ENCODE data around the gene NEUROG3. TPM values are rescaled to one million over a fixed set of nuclear protein-coding genes. Genes with fewer than 3 reads are reported as not detected.
A peak's percentile ranks its signal among the peaks of the same experiment; 100 is the strongest.

Gene NEUROG3
- 1 to 10 TPM in 1 of 2 donors, under 1 TPM in 1; 0.81 to 2.4 TPM for total RNA-seq
- long read RNA-seq, partial matches to known transcripts: 0 of 5 reads
- long read RNA-seq, other reads (novel, unspliced or antisense): 4 of 5 reads

GRCh38 chr10:69573056-69573806, at the start of gene NEUROG3:
Gene NEUROG3 (minus strand): TSS chr10:69573422. CDS start chr10:69573043, 379 bp downstream.
- intact Hi-C loops (cut with DNase I, micrococcal nuclease): no loop called here
- ATAC-seq: no peak
- peak in 1 of 2 donors; percentile 19 for DNase-seq

GRCh38 chr10:69620625-69621024, 47.4 kb upstream of the NEUROG3 start:
- intact Hi-C loops (cut with DNase I, micrococcal nuclease): no loop called here
- ATAC-seq (no peak), DNase-seq (no peak)

- DNase-seq: no peak
- intact Hi-C loops (cut with DNase I, micrococcal nuclease): no loop called here
- ATAC-seq: no peak
Observed at GRCh38 chr10:69619626-69620025, 46.4 kb upstream of the NEUROG3 start.

- intact Hi-C loops (cut with DNase I, micrococcal nuclease): no loop called here
- DNase-seq: no peak
- no peak for ATAC-seq
Observed at GRCh38 chr10:69618746-69619145, 45.5 kb upstream of the NEUROG3 start.

GRCh38 chr10:69616358-69616757, 43.1 kb upstream of the NEUROG3 start:
- DNase-seq: no peak
- ATAC-seq: no peak
- intact Hi-C loops (cut with DNase I, micrococcal nuclease): no loop called here

GRCh38 chr10:69614130-69614529, 40.9 kb upstream of the NEUROG3 start:
- ATAC-seq (no peak), DNase-seq (no peak)
- intact Hi-C loops (cut with DNase I, micrococcal nuclease): no loop called here

- no peak for ATAC-seq
Observed at GRCh38 chr10:69612760-69613159, 39.5 kb upstream of the NEUROG3 start.

GRCh38 chr10:69609077-69609476, 35.9 kb upstream of the NEUROG3 start:
- DNase-seq: no peak
- intact Hi-C loops (cut with DNase I, micrococcal nuclease): no loop called here
- no peak for ATAC-seq

More at GRCh38 chr10:69612760-69613159, 39.5 kb upstream of the NEUROG3 start:
- intact Hi-C loops (cut with DNase I, micrococcal nuclease): no loop called here
- no peak for DNase-seq

- intact Hi-C loops (cut with DNase I, micrococcal nuclease): no loop called here
- no peak for ATAC-seq
- no peak for DNase-seq
Observed at GRCh38 chr10:69600761-69601330, 27.6 kb upstream of the NEUROG3 start.

- intact Hi-C loops (cut with DNase I, micrococcal nuclease): no loop called here
- DNase-seq: no peak
- no peak for ATAC-seq
Observed at GRCh38 chr10:69588358-69588757, 15.1 kb upstream of the NEUROG3 start.

GRCh38 chr10:69584624-69585023, 11.4 kb upstream of the NEUROG3 start:
- DNase-seq: no peak
- intact Hi-C loops (cut with DNase I, micrococcal nuclease): no loop called here
- no peak for ATAC-seq

GRCh38 chr10:69583106-69583505, 9.9 kb upstream of the NEUROG3 start:
- ATAC-seq: no peak
- no peak for DNase-seq
- intact Hi-C loops (cut with DNase I, micrococcal nuclease): no loop called here

- no peak for ATAC-seq
- intact Hi-C loops (cut with DNase I, micrococcal nuclease): no loop called here
- DNase-seq: no peak
Observed at GRCh38 chr10:69580435-69580834, 7.2 kb upstream of the NEUROG3 start.

GRCh38 chr10:69579464-69580060, 6.3 kb upstream of the NEUROG3 start:
- ATAC-seq: no peak
- DNase-seq: no peak
- intact Hi-C loops (cut with DNase I, micrococcal nuclease): no loop called here

- ATAC-seq: no peak
- intact Hi-C loops (cut with DNase I, micrococcal nuclease): no loop called here
- no peak for DNase-seq
Observed at GRCh38 chr10:69578508-69578991, 5.3 kb upstream of the NEUROG3 start.

GRCh38 chr10:69577268-69578232, 4.3 kb upstream of the NEUROG3 start:
- DNase-seq: no peak
- intact Hi-C loops (cut with DNase I, micrococcal nuclease): no loop called here
- peak; percentile 31 for ATAC-seq

GRCh38 chr10:69576334-69577011, 3.3 kb upstream of the NEUROG3 start:
- intact Hi-C loops (cut with DNase I, micrococcal nuclease): no loop called here
- no peak for DNase-seq

GRCh38 chr10:69575164-69575722, 2.0 kb upstream of the NEUROG3 start:
- DNase-seq (no peak), ATAC-seq (no peak)
- intact Hi-C loops (cut with DNase I, micrococcal nuclease): no loop called here

More at GRCh38 chr10:69576334-69577011, 3.3 kb upstream of the NEUROG3 start:
- no peak for ATAC-seq
